A549 (cell line): ENCODE results near the gene ITGB7.

Experiments
- CHD4 ChIP-seq: fragments of 200-600 bp; sonication (generic); IDR thresholded peaks from 2 replicates; pipeline ENCODE4 v1.6.1; 2016; ENCODE audit warnings: antibody characterized with exemption, mild to moderate bottlenecking, borderline replicate concordance
- CTCF ChIP-seq: fragments of >200 bp; sonication (Bioruptor Twin); formaldehyde crosslinking; IDR thresholded peaks from 3 replicates; pipeline ENCODE4 v1.5.1; 2016
- EP300 ChIP-seq, 2 experiments: fragments of >200 bp; sonication (Bioruptor Twin); formaldehyde crosslinking; IDR thresholded peaks; 2 replicates in 1 of 2; 3 replicates in 1 of 2; pipeline ENCODE4 v1.6.1; 2016 to 2017
- HMGXB4 ChIP-seq: fragments of 250-450 bp; sonication (Bioruptor Pico); IDR thresholded peaks from 2 replicates; pipeline ENCODE4 v1.5.0; 2021; ENCODE audit warnings: mild to moderate bottlenecking, moderate library complexity, borderline replicate concordance
- JUNB ChIP-seq: fragments of >200 bp; sonication (Bioruptor Twin); formaldehyde crosslinking; IDR thresholded peaks from 2 replicates; pipeline ENCODE4 v1.6.1; 2016
- KDM1A ChIP-seq: fragments of 200-600 bp; sonication (generic); IDR thresholded peaks from 2 replicates; pipeline ENCODE4 v1.6.1; 2016; ENCODE audit warnings: low read depth, mild to moderate bottlenecking
- REST ChIP-seq: fragments of 200-600 bp; sonication (generic); IDR thresholded peaks from 2 replicates; pipeline ENCODE4 v1.6.1; 2016; ENCODE audit warnings: antibody characterized with exemption, mild to moderate bottlenecking, moderate library complexity
- RFX5 ChIP-seq: fragments of 450-650 bp; IDR thresholded peaks from 2 replicates; pipeline ENCODE4 v1.7.1; 2014; ENCODE audit warnings: antibody characterized with exemption, mild to moderate bottlenecking, moderate library complexity
- RNF2 ChIP-seq: fragments of 200-600 bp; sonication (generic); IDR thresholded peaks from 2 replicates; pipeline ENCODE4 v1.6.1; 2016; ENCODE audit warnings: low read depth, mild to moderate bottlenecking, antibody characterized with exemption, moderate library complexity, borderline replicate concordance

- TF ChIP-seq JUNB (no peak), RFX5 (no peak), HMGXB4 (CRISPR knock-in tag) (no peak), CTCF (no peak), REST (no peak), EP300 (IDR thresholded peaks at IDR 0.05) (no peak), CHD4 (no peak), RNF2 (no peak), KDM1A (no peak)
Observed at GRCh38 chr12:53147653-53148052, 59.4 kb downstream of the ITGB7 start.
